Thymus (tissue), 11 donors: ENCODE results near the gene TRIM38. TPM values are rescaled to one million over a fixed set of nuclear protein-coding genes. Genes with fewer than 3 reads are reported as not detected.
"Not testable (repeated sequence)": the region's sequence is repeated elsewhere in the genome, so short reads cannot be mapped to it uniquely, and the experiment has no call there.

Experiments
- DNase-seq, 9 donors: peaks; one replicate each; pipeline ENCODE4 v3.0.0-alpha.2; 2013; ENCODE audit warnings: low spot score in 9 of 9, low read depth in 6 of 9, missing footprints in 1 of 9
- H3K27ac ChIP-seq, 2 donors: one replicate each; pipeline ENCODE4 v1.5.1; 2013; ENCODE audit warnings: control low read depth in 1 of 2, low read depth in 1 of 2, low read length in 1 of 2, mild to moderate bottlenecking in 1 of 2, moderate library complexity in 1 of 2
- H3K27me3 ChIP-seq, 2 donors: one replicate each; pipeline ENCODE4 v1.5.1; 2013; ENCODE audit warnings: low read length in 1 of 2; ENCODE audit not compliant: control insufficient read depth in 2 of 2, insufficient read depth in 1 of 2
- H3K36me3 ChIP-seq, 2 donors: one replicate each; pipeline ENCODE4 v1.5.1; 2013; ENCODE audit warnings: low read length in 1 of 2, mild to moderate bottlenecking in 1 of 2, moderate library complexity in 1 of 2; ENCODE audit not compliant: control insufficient read depth in 2 of 2, insufficient read depth in 2 of 2
- H3K4me1 ChIP-seq, 2 donors: one replicate each; pipeline ENCODE4 v1.5.1; 2013; ENCODE audit warnings: low read length in 2 of 2; ENCODE audit not compliant: control insufficient read depth in 2 of 2, insufficient read depth in 2 of 2
- H3K4me3 ChIP-seq, 2 donors: one replicate each; pipeline ENCODE4 v1.5.1; 2013; ENCODE audit warnings: low read length in 2 of 2, control low read depth in 1 of 2, mild to moderate bottlenecking in 1 of 2
- H3K9me3 ChIP-seq, 2 donors: one replicate each; pipeline ENCODE4 v1.5.1; 2013; ENCODE audit warnings: low read length in 1 of 2, mild to moderate bottlenecking in 1 of 2; ENCODE audit not compliant: control insufficient read depth in 2 of 2, insufficient read depth in 1 of 2
- WGBS: extraction: QIAGEN DNeasy Blood & Tissue Kit; methylation state at CpG from one replicate; pipeline ENCODE4 v1.1.7; 2013; 5-methylcytosine and 5-hydroxymethylcytosine counted together
- polyA plus RNA-seq: library from polyadenylated mRNA; stranded (reverse); fragments of 200-250 nt; gene quantifications from one replicate; pipeline ENCODE4 v1.2.3, GENCODE V29; 2013
- total RNA-seq: library from RNA; stranded (reverse); fragments of 120-200 nt; gene quantifications from one replicate; pipeline ENCODE4 v1.2.4, GENCODE V29; 2013
- donor health status: healthy.

Gene TRIM38
- total and polyA plus RNA-seq, 2 donors = 5.0 to 11.3 TPM

DNA sequence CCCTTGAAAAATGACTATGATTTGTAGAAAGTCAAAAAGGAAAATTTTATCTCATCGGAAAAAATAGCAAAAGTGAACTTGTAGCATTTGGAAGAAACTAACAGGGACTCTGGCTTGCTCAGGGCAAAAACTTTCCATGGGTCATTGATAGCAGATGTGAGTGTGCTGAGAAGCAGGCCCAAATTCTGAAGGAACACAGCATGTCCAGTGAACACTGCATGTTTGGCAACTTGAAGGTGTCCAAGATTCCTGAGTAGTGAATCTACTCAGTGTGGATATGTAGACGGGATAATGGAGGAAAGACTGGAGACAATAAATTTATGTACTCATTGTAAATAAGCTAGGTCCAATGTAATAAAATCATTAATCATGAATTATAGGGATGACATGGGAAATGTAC, 40.3 kb upstream of the TRIM38 start:
- Histone ChIP-seq H3K4me1 (no peaks in the 10 kb centered on the region), H3K9me3 (no peaks in the 10 kb centered on the region), H3K4me3 (no peak overlapping the region), H3K36me3 (no peaks in the 10 kb centered on the region), H3K27me3 (no peaks in the 10 kb centered on the region), H3K27ac (no peak overlapping the region)
- DNase-seq = no peak
- 96% methylated on average over 2 of the region's 2 CpGs for WGBS

DNA sequence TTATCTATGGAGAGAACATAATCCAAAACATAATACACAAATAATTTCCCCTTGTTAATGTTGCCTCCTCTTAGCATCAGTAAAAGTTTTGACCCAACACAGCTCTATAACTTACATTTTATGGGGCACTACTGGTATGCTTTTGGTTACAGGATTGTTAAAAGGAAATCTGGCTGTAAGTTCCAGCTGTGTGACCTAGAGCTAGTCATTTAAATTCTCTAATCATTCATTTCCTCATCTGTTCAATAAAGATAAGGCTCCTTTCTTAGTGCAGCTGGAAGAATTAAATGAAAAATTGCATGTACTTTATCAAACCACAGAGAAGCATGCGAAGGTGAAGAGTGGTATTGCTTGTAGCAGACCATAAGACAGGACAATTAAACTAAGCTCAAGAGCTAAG, 36.7 kb upstream of the TRIM38 start:
- Histone ChIP-seq H3K36me3 (no peaks in the 10 kb centered on the region), H3K27ac (no peak overlapping the region), H3K27me3 (no peaks in the 10 kb centered on the region), H3K9me3 (no peaks in the 10 kb centered on the region), H3K4me3 (no peak overlapping the region), H3K4me1 (no peaks in the 10 kb centered on the region)
- WGBS = 65% methylated on average over 1 of the region's 1 CpG
- no peak for DNase-seq

DNA sequence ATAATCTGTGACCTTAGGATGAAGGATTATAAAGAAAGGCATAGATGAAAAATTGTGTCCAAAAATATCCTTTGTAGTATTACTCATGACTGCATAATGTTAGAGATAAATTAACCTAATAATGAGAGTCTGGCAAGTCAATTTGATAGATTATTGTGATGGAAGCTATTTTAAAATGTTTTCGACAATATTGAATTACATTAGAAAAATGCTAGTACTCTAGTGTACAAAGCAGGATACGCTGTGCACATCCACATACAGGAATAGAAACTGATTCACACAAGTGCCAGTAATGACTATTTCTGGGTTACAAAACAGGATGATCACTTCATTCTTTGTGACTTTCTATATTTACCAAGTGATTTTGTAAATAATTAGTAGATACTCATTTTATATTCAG, 35.4 kb upstream of the TRIM38 start:
- H3K4me1 ChIP-seq = no peaks in the 10 kb centered on the region
- H3K9me3 ChIP-seq = no peaks in the 10 kb centered on the region
- no peaks in the 10 kb centered on the region for H3K27me3 ChIP-seq
- no peaks in the 10 kb centered on the region for H3K36me3 ChIP-seq
- WGBS = 95% methylated on average over 2 of the region's 2 CpGs
- H3K27ac ChIP-seq = no peak overlapping the region
- DNase-seq = no peak
- no peak overlapping the region for H3K4me3 ChIP-seq

DNA sequence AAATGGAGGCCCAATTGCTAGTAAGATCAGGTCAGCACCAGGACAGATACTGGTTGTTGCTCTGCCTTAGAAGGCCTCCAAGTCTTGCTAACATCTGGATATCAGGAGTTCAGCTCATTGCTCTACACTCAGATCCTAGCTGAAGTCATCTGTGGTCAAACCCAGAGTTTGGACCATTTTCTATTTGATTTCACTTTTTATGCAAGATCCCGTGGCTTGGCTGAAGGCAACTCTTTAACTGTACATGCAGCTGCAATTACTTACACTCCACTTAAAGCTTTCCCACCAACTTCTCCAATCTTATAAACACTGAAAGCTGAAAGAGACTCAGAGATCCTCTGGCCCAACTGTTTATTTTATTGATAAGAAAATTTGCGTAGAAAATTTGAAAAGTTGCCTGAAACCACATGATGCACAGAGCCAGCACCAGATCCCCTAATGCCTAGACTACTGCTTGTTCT, 34.8 kb upstream of the TRIM38 start:
- Histone ChIP-seq H3K36me3 (no peaks in the 10 kb centered on the region), H3K4me3 (no peak overlapping the region), H3K4me1 (no peaks in the 10 kb centered on the region), H3K9me3 (no peaks in the 10 kb centered on the region), H3K27me3 (no peaks in the 10 kb centered on the region), H3K27ac (no peak overlapping the region)
- WGBS = 93% methylated on average over 2 of the region's 2 CpGs
- DNase-seq = no peak

DNA sequence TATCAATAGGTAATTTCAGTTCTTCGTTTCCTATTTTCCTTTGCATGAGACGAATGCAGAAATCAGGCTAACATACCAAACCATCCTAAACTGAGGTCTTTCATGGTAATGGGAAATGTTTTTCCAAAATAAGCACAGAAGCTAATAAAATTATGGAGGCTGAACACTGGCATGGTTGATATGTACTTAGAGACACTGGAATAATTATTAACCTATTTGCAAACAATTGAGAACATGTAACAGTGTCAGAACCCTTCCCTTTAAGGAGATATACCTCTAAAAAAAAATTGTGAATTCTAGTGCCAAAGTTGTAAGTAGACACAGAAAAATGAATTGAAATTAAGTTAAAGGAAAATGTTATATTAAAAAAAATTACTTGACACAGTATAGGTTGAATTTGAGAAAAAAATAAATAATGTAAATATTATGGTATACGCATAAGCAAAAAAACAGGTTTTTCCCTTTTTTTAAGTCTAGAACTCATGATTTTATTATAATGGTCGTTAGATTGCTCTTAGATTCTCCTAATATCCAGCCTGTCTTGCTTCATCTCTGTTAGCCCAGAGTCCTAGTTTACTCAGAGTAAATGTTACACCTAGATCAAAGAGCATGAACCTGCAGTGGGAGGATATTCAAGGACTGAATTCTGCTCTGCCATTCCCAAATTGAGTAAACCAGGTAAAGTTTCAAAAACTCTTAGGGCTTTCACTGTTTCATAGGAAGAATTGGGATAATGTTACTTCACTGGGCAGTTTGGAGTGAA, 33.9 kb upstream of the TRIM38 start:
- Histone ChIP-seq H3K9me3 (no peaks in the 10 kb centered on the region), H3K27ac (no peak overlapping the region), H3K36me3 (no peaks in the 10 kb centered on the region), H3K27me3 (no peaks in the 10 kb centered on the region), H3K4me3 (no peak overlapping the region), H3K4me1 (no peaks in the 10 kb centered on the region)
- 95% methylated on average over 4 of the region's 4 CpGs for WGBS
- no peak for DNase-seq

DNA sequence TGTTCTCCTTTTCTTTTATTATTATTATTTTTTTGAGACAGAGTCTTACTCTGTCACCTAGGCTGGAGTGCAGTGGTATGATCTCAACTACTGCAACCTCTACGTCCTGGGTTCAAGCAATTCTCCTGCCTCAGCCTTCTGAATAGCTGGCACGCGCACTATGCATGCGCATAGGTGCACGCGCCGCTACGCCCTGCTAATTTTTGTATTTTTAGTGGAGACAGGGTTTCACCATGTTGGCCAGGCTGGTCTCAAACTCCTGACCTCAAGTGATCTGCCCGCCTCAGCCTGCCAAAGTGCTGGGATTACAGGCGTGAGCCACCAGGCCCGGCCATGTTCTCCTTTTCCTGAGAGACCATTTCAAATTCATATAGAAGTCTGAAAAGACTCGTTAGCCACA, 32.8 kb upstream of the TRIM38 start:
- H3K4me1 ChIP-seq, H3K27me3 ChIP-seq, DNase-seq, H3K4me3 ChIP-seq, H3K9me3 ChIP-seq, H3K36me3 ChIP-seq, H3K27ac ChIP-seq: not testable (repeated sequence)
- 94% methylated on average over 12 of the region's 12 CpGs for WGBS

DNA sequence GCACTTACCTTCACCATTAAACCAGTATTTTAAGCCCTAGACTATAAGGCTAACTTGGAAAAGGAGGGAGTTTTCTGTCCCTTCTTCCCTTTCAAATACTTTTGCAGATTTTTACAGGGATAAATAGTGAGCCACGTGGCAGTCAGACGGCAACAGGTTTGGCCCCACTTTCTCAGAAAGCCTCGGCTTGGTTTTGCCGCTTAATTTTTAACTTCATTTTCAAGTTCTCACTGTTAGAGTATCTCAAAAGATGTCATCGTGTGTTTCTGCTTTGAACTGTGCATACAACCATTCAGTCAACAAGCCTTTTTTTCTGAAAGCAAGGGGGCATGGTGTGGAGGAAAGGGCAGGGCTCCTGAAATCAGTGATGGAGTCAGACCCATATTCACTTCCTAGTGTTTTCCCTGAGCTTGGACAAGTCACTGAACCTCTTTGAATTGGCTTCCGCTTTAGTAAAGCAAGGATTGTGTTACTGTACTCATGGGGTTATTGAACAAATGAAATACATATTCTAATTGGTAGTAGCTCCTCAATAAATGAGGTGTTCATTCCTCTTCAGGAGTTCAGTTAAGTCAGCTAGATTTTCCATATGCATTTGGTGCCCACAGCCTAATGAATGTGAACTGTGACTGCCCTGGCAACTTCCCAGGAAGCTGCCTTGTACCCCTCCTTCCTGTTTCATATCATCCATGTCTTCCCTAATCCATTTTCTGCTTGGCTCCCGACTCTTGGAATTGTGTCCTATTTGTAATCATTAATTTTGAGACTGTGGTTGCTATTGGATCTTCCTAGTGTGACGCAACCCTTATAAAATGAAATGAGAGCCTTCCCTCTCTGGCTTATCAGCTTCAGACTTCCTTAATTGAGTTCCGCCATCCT, 31.8 kb upstream of the TRIM38 start, which contains the start of gene SLC17A2:
SLC17A2 (minus strand) TSS at position 160 of the 879 bp plus-strand sequence. CDS start 4,895 bp downstream, outside the sequence.
- WGBS = 96% methylated on average over 9 of the region's 9 CpGs
- Histone ChIP-seq H3K4me1 (no peaks in the 10 kb centered on the region), H3K4me3 (no peak within 1 kb of the TSS), H3K36me3 (no peaks in the 10 kb centered on the region), H3K9me3 (no peaks in the 10 kb centered on the region), H3K27ac (no peak within 1 kb of the TSS), H3K27me3 (no peaks in the 10 kb centered on the region)
- no peak for DNase-seq

DNA sequence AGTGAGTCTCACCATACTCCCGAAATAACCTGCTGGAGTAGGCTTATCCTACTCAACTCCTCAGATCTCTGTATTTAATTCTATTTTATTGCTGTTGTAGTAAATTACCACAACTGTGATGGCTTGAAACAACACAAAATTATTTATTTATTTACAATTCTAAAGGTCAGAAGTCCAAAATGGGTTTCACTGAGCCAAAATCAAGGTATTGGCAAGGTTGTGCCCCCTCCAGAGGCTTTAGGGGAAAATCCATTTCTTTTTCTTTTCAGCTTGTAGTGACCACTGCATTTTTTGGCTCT, 31.2 kb upstream of the TRIM38 start:
- Histone ChIP-seq H3K4me3 (no peak overlapping the region), H3K36me3 (no peaks in the 10 kb centered on the region), H3K9me3 (no peaks in the 10 kb centered on the region), H3K27me3 (no peaks in the 10 kb centered on the region), H3K27ac (no peak overlapping the region), H3K4me1 (no peaks in the 10 kb centered on the region)
- WGBS = 90% methylated on average over 1 of the region's 1 CpG
- no peak for DNase-seq

DNA sequence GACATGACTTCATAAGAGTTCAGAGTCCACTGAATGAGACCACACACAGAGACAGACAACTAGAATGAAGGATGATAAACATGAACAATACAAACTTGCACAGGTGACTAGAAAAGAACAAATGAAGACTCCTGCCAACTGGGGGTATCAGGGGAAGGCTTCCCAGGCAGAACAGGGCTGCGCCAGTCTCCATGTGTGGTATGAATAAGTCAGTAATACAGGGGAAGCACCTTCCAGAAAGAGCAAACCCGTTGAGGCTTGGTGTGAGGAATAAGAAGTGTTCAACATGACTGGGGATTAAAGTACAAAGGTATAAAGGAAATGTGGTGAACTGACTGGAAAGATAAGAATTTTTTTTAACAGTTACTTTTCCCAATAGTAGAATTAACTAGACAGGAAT, 28.4 kb upstream of the TRIM38 start:
- Histone ChIP-seq H3K27ac (no peak overlapping the region), H3K27me3 (no peaks in the 10 kb centered on the region), H3K4me3 (no peak overlapping the region), H3K9me3 (no peaks in the 10 kb centered on the region), H3K4me1 (no peaks in the 10 kb centered on the region), H3K36me3 (no peaks in the 10 kb centered on the region)
- 56% methylated on average over 2 of the region's 2 CpGs for whole genome bisulfite sequencing
- no peak for DNase-seq
